Anterior cingulate cortex (tissue), 58 donors: ENCODE data around the gene MCAM.

Experiments used
- DNase-seq, 58 donors: peaks; one replicate each; lab custom pipeline; 2025; lab: John Stamatoyannopoulos, UW

Gene MCAM

GRCh38 chr11:119316729-119317591 is at the start of gene MCAM:
MCAM (minus strand) TSS chr11:119317130; CDS start chr11:119317101, 29 bp downstream.
- peak in 15 of 58 donors; percentile 22 to 75 (median 53) for DNase-seq

GRCh38 chr11:119365071-119365591 is 48.2 kb upstream of the MCAM start:
- DNase-seq = peak in 14 of 58 donors; percentile 25 to 62 (median 46)

GRCh38 chr11:119363851-119364590 is 47.1 kb upstream of the MCAM start:
- peak in 43 of 58 donors; percentile 26 to 82 (median 51) for DNase-seq

- DNase-seq = peak in 3 of 58 donors; percentile 27 to 56 (median 35)
These were observed 46.3 kb upstream of the MCAM start for GRCh38 chr11:119363081-119363850.

- DNase-seq = no peak
These were observed 45.8 kb upstream of the MCAM start for GRCh38 chr11:119362741-119363080.

- DNase-seq = peak in 2 of 58 donors; percentile 26 to 44
These were observed 45.2 kb upstream of the MCAM start for GRCh38 chr11:119361941-119362725.

GRCh38 chr11:119361056-119361787 is 44.3 kb upstream of the MCAM start:
- peak in 32 of 58 donors; percentile 27 to 78 (median 53) for DNase-seq

- DNase-seq = no peak
These were observed 42.7 kb upstream of the MCAM start for GRCh38 chr11:119359365-119360214.

GRCh38 chr11:119357074-119357473 is 40.1 kb upstream of the MCAM start:
- DNase-seq = no peak

- DNase-seq = peak in 50 of 58 donors; percentile 13 to 78 (median 58)
These were observed 39.6 kb upstream of the MCAM start for GRCh38 chr11:119356349-119357031.

- DNase-seq = no peak
These were observed 38.3 kb upstream of the MCAM start for GRCh38 chr11:119355091-119355843.

- DNase-seq = peak in 7 of 58 donors; percentile 28 to 65 (median 47)
These were observed 35.9 kb upstream of the MCAM start for GRCh38 chr11:119352857-119353260.

GRCh38 chr11:119351232-119351631 is 34.3 kb upstream of the MCAM start:
- DNase-seq = no peak

GRCh38 chr11:119350302-119350701 is 33.4 kb upstream of the MCAM start:
- no peak for DNase-seq

- DNase-seq = no peak
These were observed 31.1 kb upstream of the MCAM start for GRCh38 chr11:119347940-119348605.

GRCh38 chr11:119347242-119347641 is 30.3 kb upstream of the MCAM start:
- DNase-seq = no peak
